WTC11 (cell line): ENCODE data around the gene MMP23B. TPM values are rescaled to one million over a fixed set of nuclear protein-coding genes. Genes with fewer than 3 reads are reported as not detected.

Experiments used
- ATAC-seq: fragments of 200-7000 bp; cut with Tn5 transposase; 2 replicates; pipeline ENCODE4 v1.10.0; 2021; ENCODE audit warnings: mild to moderate bottlenecking, moderate library complexity
- CTCF ChIA-PET: fragments of 300-600 bp; sonication (Branson Sonifier 250); formaldehyde crosslinking; loops from one replicate; lab custom pipeline; 2021; ENCODE audit warnings: antibody characterized with exemption; lab: Charles Lee
- POLR2A ChIA-PET: fragments of 350-600 bp; sonication (Branson Sonifier 250); formaldehyde crosslinking; loops from one replicate; lab custom pipeline; 2021; ENCODE audit warnings: antibody characterized with exemption; lab: Charles Lee
- DNase-seq: peaks from one replicate; pipeline ENCODE4 v3.0.0; 2021; ENCODE audit warnings: low spot score
- H3K27ac Mint-ChIP-seq: 2 replicates; pipeline ENCODE4 v1.8.0; 2021; ENCODE audit warnings: mixed read lengths
- H3K27me3 Mint-ChIP-seq: 2 replicates; pipeline ENCODE4 v1.8.0; 2021; ENCODE audit warnings: low read depth, mild to moderate bottlenecking, moderate library complexity, mixed read lengths
- H3K36me3 Mint-ChIP-seq: 2 replicates; pipeline ENCODE4 v1.8.0; 2021; ENCODE audit warnings: mixed read lengths
- H3K4me1 Mint-ChIP-seq: 2 replicates; pipeline ENCODE4 v1.8.0; 2022; ENCODE audit warnings: mixed read lengths
- H3K4me3 Mint-ChIP-seq: 2 replicates; pipeline ENCODE4 v1.8.0; 2021; ENCODE audit warnings: mild to moderate bottlenecking, moderate library complexity, mixed read lengths
- H3K9me3 Mint-ChIP-seq: 2 replicates; pipeline ENCODE4 v1.8.0; 2021; ENCODE audit warnings: mixed read lengths
- CBFB ChIP-seq: sonication (generic); formaldehyde crosslinking; IDR thresholded peaks from 2 replicates; pipeline ENCODE4 v1.8.1; 2022; ENCODE audit warnings: mild to moderate bottlenecking, low read depth, missing genetic modification reagents
- CREB1 ChIP-seq: sonication (generic); formaldehyde crosslinking; IDR thresholded peaks from 2 replicates; pipeline ENCODE4 v1.8.0; 2023; ENCODE audit warnings: mild to moderate bottlenecking, missing genetic modification reagents
- CTCF ChIP-seq: fragments of 200-600 bp; IDR thresholded peaks from 2 replicates; pipeline ENCODE4 v1.8.0; 2022; ENCODE audit warnings: antibody characterized with exemption
- E2F1 ChIP-seq: sonication (generic); formaldehyde crosslinking; IDR thresholded peaks from 2 replicates; pipeline ENCODE4 v1.8.0; 2022; ENCODE audit warnings: mild to moderate bottlenecking, missing genetic modification reagents
- E2F5 ChIP-seq: sonication (generic); formaldehyde crosslinking; IDR thresholded peaks from 2 replicates; pipeline ENCODE4 v1.8.1; 2022; ENCODE audit warnings: mild to moderate bottlenecking, moderate library complexity, missing genetic modification reagents
- ELF4 ChIP-seq: sonication (generic); formaldehyde crosslinking; IDR thresholded peaks from 2 replicates; pipeline ENCODE4 v1.8.1; 2022; ENCODE audit warnings: low read depth, mild to moderate bottlenecking, moderate library complexity, missing genetic modification reagents
- ETV6 ChIP-seq: sonication (generic); formaldehyde crosslinking; IDR thresholded peaks from 2 replicates; pipeline ENCODE4 v1.8.1; 2022; ENCODE audit warnings: mild to moderate bottlenecking, missing genetic modification reagents
- HMGXB4 ChIP-seq: sonication (generic); formaldehyde crosslinking; IDR thresholded peaks from 2 replicates; pipeline ENCODE4 v1.8.1; 2023; ENCODE audit warnings: mild to moderate bottlenecking, moderate library complexity, missing genetic modification reagents
- IRF1 ChIP-seq: sonication (generic); formaldehyde crosslinking; IDR thresholded peaks from 2 replicates; pipeline ENCODE4 v1.8.0; 2023; ENCODE audit warnings: missing genetic modification reagents
- KAT7 ChIP-seq: sonication (generic); formaldehyde crosslinking; IDR thresholded peaks from 2 replicates; pipeline ENCODE4 v1.8.1; 2023; ENCODE audit warnings: missing genetic modification reagents, mild to moderate bottlenecking, borderline replicate concordance
- MAX ChIP-seq: sonication (generic); formaldehyde crosslinking; IDR thresholded peaks from 2 replicates; pipeline ENCODE4 v1.8.0; 2022; ENCODE audit warnings: mild to moderate bottlenecking, missing genetic modification reagents
- NFYB ChIP-seq: sonication (generic); formaldehyde crosslinking; conservative IDR thresholded peaks from 2 replicates; pipeline ENCODE4 v1.8.0; 2022; ENCODE audit warnings: low read depth, missing genetic modification reagents
- PRRX2 ChIP-seq: fragments of 250-450 bp; sonication (Bioruptor Pico); IDR thresholded peaks from 2 replicates; pipeline ENCODE4 v1.8.0; 2021; ENCODE audit warnings: mild to moderate bottlenecking
- RORB ChIP-seq: fragments of 250-450 bp; sonication (Bioruptor Pico); IDR thresholded peaks from 2 replicates; pipeline ENCODE4 v1.9.0; 2021; ENCODE audit warnings: mild to moderate bottlenecking
- SP1 ChIP-seq: sonication (generic); formaldehyde crosslinking; conservative IDR thresholded peaks from 2 replicates; pipeline ENCODE4 v1.8.1; 2022; ENCODE audit warnings: missing genetic modification reagents
- TEAD1 ChIP-seq: sonication (generic); formaldehyde crosslinking; IDR thresholded peaks from 2 replicates; pipeline ENCODE4 v1.8.0; 2022; ENCODE audit warnings: mild to moderate bottlenecking, missing genetic modification reagents
- TEAD4 ChIP-seq: sonication (generic); formaldehyde crosslinking; IDR thresholded peaks from 2 replicates; pipeline ENCODE4 v1.8.0; 2022; ENCODE audit warnings: mild to moderate bottlenecking, missing genetic modification reagents
- ZMAT4 ChIP-seq: fragments of 250-450 bp; sonication (Bioruptor Pico); IDR thresholded peaks from 2 replicates; pipeline ENCODE4 v1.9.0; 2021; ENCODE audit warnings: mild to moderate bottlenecking
- ZSCAN18 ChIP-seq: fragments of 250-450 bp; sonication (Bioruptor Pico); IDR thresholded peaks from 2 replicates; pipeline ENCODE4 v2.1.2; 2022; ENCODE audit warnings: mild to moderate bottlenecking, moderate library complexity
- total RNA-seq: library from RNA; stranded (reverse); gene quantifications from 3 replicates; pipeline ENCODE4 v1.2.3, GENCODE V29; 2021

Gene MMP23B
- total RNA-seq, 1 experiment from 2014 or later = 20.0 TPM

- peak; percentile 63; the same call in 1 of the 2 replicates for TF ChIP-seq HMGXB4 (CRISPR knock-in tag)
- TF ChIP-seq ETV6 (CRISPR knock-in tag) = peak; percentile 61; the same call in 1 of the 2 replicates
- TF ChIP-seq TEAD1 = no peak; the same call in none of the 2 replicates
- no peak for TF ChIP-seq ZMAT4 (CRISPR knock-in tag)
- no peak for TF ChIP-seq PRRX2 (CRISPR knock-in tag)
- TF ChIP-seq IRF1 (CRISPR knock-in tag) = 0 out of 2 replicates have a peak, but pooled peaks have one; percentile 57
- no peak; the same call in 1 of the 2 replicates for TF ChIP-seq NFYB (CRISPR knock-in tag)
- 0 out of 2 replicates have a peak, but pooled peaks have one; percentile 44 for TF ChIP-seq KAT7 (CRISPR knock-in tag)
- peak; percentile 68; the same call in 1 of the 2 replicates for TF ChIP-seq E2F1 (CRISPR knock-in tag)
- TF ChIP-seq RORB = no peak
- peak; percentile 66; the same call in 1 of the 2 replicates for TF ChIP-seq TEAD4
- TF ChIP-seq ZSCAN18 (CRISPR knock-in tag) = no peak
- peak; percentile 66 for TF ChIP-seq SP1 (CRISPR knock-in tag)
- TF ChIP-seq E2F5 (CRISPR knock-in tag) = peak; percentile 54; the same call in 1 of the 2 replicates
- TF ChIP-seq CBFB (CRISPR knock-in tag) = peak; percentile 33; the same call in 1 of the 2 replicates
These were observed 32.7 kb upstream of the MMP23B start (continued) for GRCh38 chr1:1599030-1599934.

- H3K4me1 Mint-ChIP-seq = peaks cover 10% of the 10 kb centered on the region; the same call in 1 of the 2 replicates
- H3K36me3 Mint-ChIP-seq = no peaks in the 10 kb centered on the region
- peak; percentile 15 for ATAC-seq
- H3K9me3 Mint-ChIP-seq = no peaks in the 10 kb centered on the region
- H3K27ac Mint-ChIP-seq = no peak within 1 kb of the TSS
- peaks cover 25% of the 10 kb centered on the region for H3K27me3 Mint-ChIP-seq
- peak within 1 kb of the TSS; percentile 72 for H3K4me3 Mint-ChIP-seq
- peak; percentile 59 for DNase-seq
- CTCF ChIA-PET = no interaction called here
- POLR2A ChIA-PET = no interaction called here
- TF ChIP-seq MAX (CRISPR knock-in tag) (peak; percentile 82), HMGXB4 (CRISPR knock-in tag) (peak; percentile 30; the same call in 1 of the 2 replicates), CTCF (no peak), CREB1 (CRISPR knock-in tag) (peak; percentile 64; the same call in 1 of the 2 replicates), ELF4 (CRISPR knock-in tag) (no peak)
These were observed 31.8 kb upstream of the MMP23B start, which contains the start of gene FNDC10 for GRCh38 chr1:1599935-1600860. FNDC10 (minus strand) TSS chr1:1600135; CDS start chr1:1600015, 120 bp downstream.
